Fibroblast of pulmonary artery (primary cell): ENCODE data around the gene HOXA9.

ENCODE experiments used
- DNase-seq: peaks from one replicate; pipeline ENCODE4 v3.0.0-alpha.2; 2010; ENCODE audit warnings: low read depth
- H3K4me3 ChIP-seq: replicated peaks from 2 replicates; pipeline ENCODE4 v1.5.1; 2011; ENCODE audit warnings: low read depth, mild to moderate bottlenecking, control low read depth, low read length, moderate library complexity
- TF ChIP-seq, protein P1 (sequence below): IDR thresholded peaks from 2 replicates; pipeline ENCODE4 v1.5.1; 2011; ENCODE audit warnings: mild to moderate bottlenecking, control low read depth, low read length, inconsistent platforms; ENCODE audit errors: missing control alignments

Gene HOXA9

GRCh38 chr7:27156916-27157701 is 8.2 kb downstream of the HOXA9 start:
- no peak overlapping the region for H3K4me3 ChIP-seq
- DNase-seq: no peak
- TF ChIP-seq, protein P1, sequence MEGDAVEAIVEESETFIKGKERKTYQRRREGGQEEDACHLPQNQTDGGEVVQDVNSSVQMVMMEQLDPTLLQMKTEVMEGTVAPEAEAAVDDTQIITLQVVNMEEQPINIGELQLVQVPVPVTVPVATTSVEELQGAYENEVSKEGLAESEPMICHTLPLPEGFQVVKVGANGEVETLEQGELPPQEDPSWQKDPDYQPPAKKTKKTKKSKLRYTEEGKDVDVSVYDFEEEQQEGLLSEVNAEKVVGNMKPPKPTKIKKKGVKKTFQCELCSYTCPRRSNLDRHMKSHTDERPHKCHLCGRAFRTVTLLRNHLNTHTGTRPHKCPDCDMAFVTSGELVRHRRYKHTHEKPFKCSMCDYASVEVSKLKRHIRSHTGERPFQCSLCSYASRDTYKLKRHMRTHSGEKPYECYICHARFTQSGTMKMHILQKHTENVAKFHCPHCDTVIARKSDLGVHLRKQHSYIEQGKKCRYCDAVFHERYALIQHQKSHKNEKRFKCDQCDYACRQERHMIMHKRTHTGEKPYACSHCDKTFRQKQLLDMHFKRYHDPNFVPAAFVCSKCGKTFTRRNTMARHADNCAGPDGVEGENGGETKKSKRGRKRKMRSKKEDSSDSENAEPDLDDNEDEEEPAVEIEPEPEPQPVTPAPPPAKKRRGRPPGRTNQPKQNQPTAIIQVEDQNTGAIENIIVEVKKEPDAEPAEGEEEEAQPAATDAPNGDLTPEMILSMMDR: no peak

DNA sequence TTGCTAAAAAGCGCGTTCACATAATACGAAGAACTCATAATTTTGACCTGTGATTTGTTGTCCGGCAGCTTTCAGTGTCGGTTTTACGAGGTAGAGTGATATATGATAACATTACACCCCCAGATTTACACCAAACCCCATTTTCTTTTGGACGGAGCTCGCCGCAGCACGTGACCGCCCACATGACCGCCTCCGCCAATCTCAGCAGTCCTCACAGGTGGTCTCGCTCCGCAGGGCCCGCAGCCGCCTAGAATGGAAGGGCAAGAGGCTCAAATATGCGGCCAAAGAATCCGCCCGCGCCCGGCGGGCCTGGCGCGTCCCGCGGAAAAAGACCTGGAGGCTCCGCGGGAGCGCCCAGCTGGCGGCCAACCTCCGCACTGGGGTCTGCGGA is 8.8 kb downstream of the HOXA9 start, which contains the start of gene HOXA7:
HOXA7 (minus strand) TSS at position 168 of the 391 bp plus-strand sequence; CDS start at position 38, 130 bp downstream.
- DNase-seq: no peak
- TF ChIP-seq, protein P1: no peak
- no peak within 1 kb of the TSS for H3K4me3 ChIP-seq

- H3K4me3 ChIP-seq: no peak overlapping the region
- TF ChIP-seq, protein P1: no peak
- DNase-seq: no peak
These were observed 9.4 kb downstream of the HOXA9 start for GRCh38 chr7:27155816-27156507.

DNA sequence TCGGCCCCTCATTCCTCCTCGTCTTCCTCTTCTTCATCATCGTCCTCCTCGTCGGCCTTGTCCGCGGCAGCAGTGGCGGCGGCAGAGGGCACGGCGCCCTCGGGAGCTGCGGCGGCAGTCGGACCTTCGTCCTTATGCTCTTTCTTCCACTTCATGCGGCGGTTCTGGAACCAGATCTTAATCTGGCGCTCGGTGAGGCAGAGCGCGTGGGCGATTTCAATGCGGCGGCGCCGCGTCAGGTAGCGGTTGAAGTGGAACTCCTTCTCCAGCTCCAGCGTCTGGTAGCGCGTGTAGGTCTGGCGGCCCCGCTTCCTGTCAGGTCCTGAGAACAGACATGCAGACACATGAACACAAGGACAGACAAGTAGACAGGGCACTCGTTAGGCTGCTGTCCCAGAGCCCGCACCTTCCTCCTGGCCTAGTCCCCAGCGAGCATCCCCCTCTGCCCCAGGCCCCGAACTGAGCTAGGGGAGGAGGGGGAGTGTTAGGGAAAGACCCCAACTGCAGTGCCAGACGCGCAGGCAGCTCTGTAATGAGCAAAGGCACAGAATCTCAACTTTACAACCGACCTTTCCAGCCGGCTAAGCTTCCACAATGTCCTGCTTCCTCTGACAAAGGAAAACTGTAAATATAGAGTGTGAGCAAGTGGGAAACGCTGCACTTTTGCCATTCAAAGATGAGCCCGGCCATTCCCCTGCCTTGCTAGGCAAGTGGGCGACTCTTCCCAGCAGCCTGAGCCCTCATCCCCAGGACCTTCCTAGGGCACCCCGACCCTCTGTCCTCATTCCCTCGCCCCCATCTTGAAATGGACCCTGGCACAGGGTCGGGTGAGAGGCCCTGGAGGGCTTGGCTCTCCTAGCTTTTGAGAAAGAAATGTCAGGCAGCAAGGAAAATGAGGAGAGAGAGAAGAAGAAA is 10.2 kb downstream of the HOXA9 start:
- H3K4me3 ChIP-seq: no peak overlapping the region
- TF ChIP-seq, protein P1: no peak
- no peak for DNase-seq

- TF ChIP-seq, protein P1: no peak
- no peak overlapping the region for H3K4me3 ChIP-seq
- no peak for DNase-seq
These were observed 11.0 kb downstream of the HOXA9 start for GRCh38 chr7:27154369-27154768.

GRCh38 chr7:27153526-27153925 is 11.8 kb downstream of the HOXA9 start:
- H3K4me3 ChIP-seq: no peak overlapping the region
- TF ChIP-seq, protein P1: no peak
- DNase-seq: no peak
